HepG2 (cell line): ENCODE data around the gene HORMAD2. TPM values are rescaled to one million over a fixed set of nuclear protein-coding genes. Genes with fewer than 3 reads are reported as not detected.

Source experiments
- ATF1 ChIP-seq: IDR thresholded peaks from 2 replicates; pipeline ENCODE4 v1.6.1; 2016; ENCODE audit warnings: mild to moderate bottlenecking, control low read depth
- ELF3 ChIP-seq: IDR thresholded peaks from 2 replicates; pipeline ENCODE4 v1.6.1; 2016; ENCODE audit warnings: missing genetic modification reagents, missing compliant biosample characterization
- HNF4A ChIP-seq: sonication (generic); formaldehyde crosslinking; IDR thresholded peaks from 2 replicates; pipeline ENCODE4 v1.4.0; 2020; ENCODE audit warnings: missing genetic modification reagents
- HNF4G ChIP-seq, 2 experiments: sonication (generic) in 1 of 2; formaldehyde crosslinking in 1 of 2; IDR thresholded peaks; 2 replicates each; pipeline versions ENCODE4 v1.4.0 to v1.6.1; 2011 to 2020; ENCODE audit warnings: borderline replicate concordance in 2 of 2, low read depth in 2 of 2, mild to moderate bottlenecking in 2 of 2, low read length in 1 of 2, missing genetic modification reagents in 1 of 2, moderate library complexity in 1 of 2
- HOXA3 ChIP-seq: sonication (generic); formaldehyde crosslinking; IDR thresholded peaks from 2 replicates; pipeline ENCODE4 v1.5.0; 2020; ENCODE audit warnings: missing genetic modification reagents
- MEF2D ChIP-seq: sonication (generic); formaldehyde crosslinking; IDR thresholded peaks from 2 replicates; pipeline ENCODE4 v1.5.1; 2020; ENCODE audit warnings: mild to moderate bottlenecking, missing genetic modification reagents
- MIXL1 ChIP-seq: IDR thresholded peaks from 2 replicates; pipeline ENCODE4 v1.6.1; 2016
- SIN3A ChIP-seq: IDR thresholded peaks from 2 replicates; pipeline ENCODE4 v1.6.1; 2011; ENCODE audit warnings: low read depth, mild to moderate bottlenecking, control low read depth, low read length, borderline replicate concordance
- SMARCC2 ChIP-seq: fragments of 450-650 bp; IDR thresholded peaks from 2 replicates; pipeline ENCODE4 v1.6.1; 2017; ENCODE audit warnings: antibody characterized with exemption, mild to moderate bottlenecking
- SRSF4 ChIP-seq: fragments of 200-400 bp; formaldehyde crosslinking; IDR thresholded peaks from one replicate; pipeline ENCODE4 v1.6.1; 2018; ENCODE audit warnings: mild to moderate bottlenecking, low read depth, low read length, moderate library complexity; ENCODE audit not compliant: poor library complexity, severe bottlenecking
- TARDBP ChIP-seq: sonication (generic); formaldehyde crosslinking; IDR thresholded peaks from 2 replicates; pipeline ENCODE4 v1.8.0; 2022; ENCODE audit warnings: mild to moderate bottlenecking, missing genetic modification reagents
- TBP ChIP-seq: sonication (generic); formaldehyde crosslinking; IDR thresholded peaks from 2 replicates; pipeline ENCODE4 v1.5.0; 2020; ENCODE audit warnings: missing genetic modification reagents
- ZFX ChIP-seq: sonication (generic); formaldehyde crosslinking; IDR thresholded peaks from 2 replicates; pipeline ENCODE4 v1.4.0; 2020; ENCODE audit warnings: mild to moderate bottlenecking, low read depth, missing genetic modification reagents, moderate library complexity
- ZNF274 ChIP-seq: sonication (generic); formaldehyde crosslinking; IDR thresholded peaks from 2 replicates; pipeline ENCODE4 v1.5.1; 2020; ENCODE audit warnings: mild to moderate bottlenecking, missing genetic modification reagents
- ZNF598 ChIP-seq: sonication (generic); formaldehyde crosslinking; IDR thresholded peaks from 2 replicates; pipeline ENCODE4 v1.5.1; 2020; ENCODE audit warnings: mild to moderate bottlenecking, missing genetic modification reagents, borderline replicate concordance
- ZNF674 ChIP-seq: sonication (generic); formaldehyde crosslinking; IDR thresholded peaks from 2 replicates; pipeline ENCODE4 v1.5.0; 2020; ENCODE audit warnings: low read depth, mild to moderate bottlenecking, missing genetic modification reagents
- polyA plus RNA-seq, 8 experiments: library from polyadenylated mRNA; depleted of rRNA in 3 of 8; stranded (reverse) in 7 of 8; unstranded in 1 of 8; fragments of >200 nt; fragmentation: Illumina TruSeq in 4 of 8; extraction: Trizol in 4 of 8; gene quantifications; 2 replicates each; pipeline versions ENCODE4 v1.2.1 to v1.2.3, GENCODE V29; 2011 to 2016; ENCODE audit warnings: low read depth in 4 of 8, missing spikeins in 1 of 8, mixed read lengths in 1 of 8; ENCODE audit not compliant: insufficient read depth in 1 of 8
- total RNA-seq, 5 experiments: library from RNA; depleted of rRNA; stranded (reverse); fragments of >200 nt; fragmentation: Illumina TruSeq; extraction: Trizol; gene quantifications; 2 replicates each; pipeline ENCODE4 v1.2.3, GENCODE V29; 2016; ENCODE audit warnings: low read depth in 1 of 5
- TF ChIP-seq, protein P1 (sequence below): sonication (generic); formaldehyde crosslinking; conservative IDR thresholded peaks from 2 replicates; pipeline ENCODE4 v1.8.0; 2022; ENCODE audit warnings: mild to moderate bottlenecking, moderate library complexity, missing genetic modification reagents
- TF ChIP-seq, protein P2 (sequence below): sonication (generic); formaldehyde crosslinking; IDR thresholded peaks from 2 replicates; pipeline ENCODE4 v1.5.1; 2020; ENCODE audit warnings: mild to moderate bottlenecking, moderate library complexity, missing genetic modification reagents
- TF ChIP-seq, protein P3 (sequence below): sonication (generic); formaldehyde crosslinking; IDR thresholded peaks from 2 replicates; pipeline ENCODE4 v1.4.0; 2020; ENCODE audit warnings: missing genetic modification reagents, borderline replicate concordance
- TF ChIP-seq, protein P4 (sequence below): sonication (generic); formaldehyde crosslinking; IDR thresholded peaks from 2 replicates; pipeline ENCODE4 v1.4.0; 2020; ENCODE audit warnings: mild to moderate bottlenecking, missing genetic modification reagents
- TF ChIP-seq, protein P5 (sequence below): sonication (generic); formaldehyde crosslinking; IDR thresholded peaks from 2 replicates; pipeline ENCODE4 v1.4.0; 2020; ENCODE audit warnings: mild to moderate bottlenecking, missing genetic modification reagents

Gene HORMAD2
- total and polyA plus RNA-seq, 2 of the 13 experiments (the other 11 are each of a cell fraction or from before 2014, with no cell fraction given), result not detected

DNA sequence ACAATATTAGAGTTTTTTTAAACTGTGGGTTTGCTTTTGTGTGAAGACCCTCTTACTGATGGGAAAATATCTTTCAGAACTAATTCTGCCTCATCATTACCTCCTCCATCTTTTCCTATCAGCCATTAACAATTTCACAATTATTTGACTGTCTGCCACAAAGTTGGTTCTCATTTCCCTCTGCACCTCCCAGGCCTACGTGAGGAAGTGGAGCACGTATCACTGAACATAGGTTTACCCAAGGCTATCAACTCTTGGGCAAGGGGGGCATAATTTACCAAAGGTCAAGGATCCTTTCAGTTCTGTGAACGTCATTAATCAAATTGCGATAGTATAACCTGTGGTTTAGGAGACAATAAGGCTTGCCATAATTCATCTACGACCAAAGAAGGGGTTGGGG, 106.2 kb downstream of the HORMAD2 start (continued):
- TF ChIP-seq, protein P1, sequence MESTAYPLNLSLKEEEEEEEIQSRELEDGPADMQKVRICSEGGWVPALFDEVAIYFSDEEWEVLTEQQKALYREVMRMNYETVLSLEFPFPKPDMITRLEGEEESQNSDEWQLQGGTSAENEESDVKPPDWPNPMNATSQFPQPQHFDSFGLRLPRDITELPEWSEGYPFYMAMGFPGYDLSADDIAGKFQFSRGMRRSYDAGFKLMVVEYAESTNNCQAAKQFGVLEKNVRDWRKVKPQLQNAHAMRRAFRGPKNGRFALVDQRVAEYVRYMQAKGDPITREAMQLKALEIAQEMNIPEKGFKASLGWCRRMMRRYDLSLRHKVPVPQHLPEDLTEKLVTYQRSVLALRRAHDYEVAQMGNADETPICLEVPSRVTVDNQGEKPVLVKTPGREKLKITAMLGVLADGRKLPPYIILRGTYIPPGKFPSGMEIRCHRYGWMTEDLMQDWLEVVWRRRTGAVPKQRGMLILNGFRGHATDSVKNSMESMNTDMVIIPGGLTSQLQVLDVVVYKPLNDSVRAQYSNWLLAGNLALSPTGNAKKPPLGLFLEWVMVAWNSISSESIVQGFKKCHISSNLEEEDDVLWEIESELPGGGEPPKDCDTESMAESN, result no peak
- TF ChIP-seq MIXL1 (CRISPR knock-in tag), result 0 out of 2 replicates have a peak, but pooled peaks have one; percentile 27
- TF ChIP-seq ZFX (CRISPR knock-in tag), result no peak
- TF ChIP-seq, protein P2, sequence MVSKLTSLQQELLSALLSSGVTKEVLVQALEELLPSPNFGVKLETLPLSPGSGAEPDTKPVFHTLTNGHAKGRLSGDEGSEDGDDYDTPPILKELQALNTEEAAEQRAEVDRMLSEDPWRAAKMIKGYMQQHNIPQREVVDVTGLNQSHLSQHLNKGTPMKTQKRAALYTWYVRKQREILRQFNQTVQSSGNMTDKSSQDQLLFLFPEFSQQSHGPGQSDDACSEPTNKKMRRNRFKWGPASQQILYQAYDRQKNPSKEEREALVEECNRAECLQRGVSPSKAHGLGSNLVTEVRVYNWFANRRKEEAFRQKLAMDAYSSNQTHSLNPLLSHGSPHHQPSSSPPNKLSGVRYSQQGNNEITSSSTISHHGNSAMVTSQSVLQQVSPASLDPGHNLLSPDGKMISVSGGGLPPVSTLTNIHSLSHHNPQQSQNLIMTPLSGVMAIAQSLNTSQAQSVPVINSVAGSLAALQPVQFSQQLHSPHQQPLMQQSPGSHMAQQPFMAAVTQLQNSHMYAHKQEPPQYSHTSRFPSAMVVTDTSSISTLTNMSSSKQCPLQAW (CRISPR knock-in tag), result peak; percentile 28; the same call in 1 of the 2 replicates
- TF ChIP-seq, protein P3, sequence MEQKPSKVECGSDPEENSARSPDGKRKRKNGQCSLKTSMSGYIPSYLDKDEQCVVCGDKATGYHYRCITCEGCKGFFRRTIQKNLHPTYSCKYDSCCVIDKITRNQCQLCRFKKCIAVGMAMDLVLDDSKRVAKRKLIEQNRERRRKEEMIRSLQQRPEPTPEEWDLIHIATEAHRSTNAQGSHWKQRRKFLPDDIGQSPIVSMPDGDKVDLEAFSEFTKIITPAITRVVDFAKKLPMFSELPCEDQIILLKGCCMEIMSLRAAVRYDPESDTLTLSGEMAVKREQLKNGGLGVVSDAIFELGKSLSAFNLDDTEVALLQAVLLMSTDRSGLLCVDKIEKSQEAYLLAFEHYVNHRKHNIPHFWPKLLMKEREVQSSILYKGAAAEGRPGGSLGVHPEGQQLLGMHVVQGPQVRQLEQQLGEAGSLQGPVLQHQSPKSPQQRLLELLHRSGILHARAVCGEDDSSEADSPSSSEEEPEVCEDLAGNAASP (CRISPR knock-in tag), result peak; percentile 23; the same call in 1 of the 2 replicates
- peak; percentile 37; the same call in 1 of the 2 replicates for TF ChIP-seq ATF1
- peak; percentile 32; the same call in 1 of the 2 replicates for TF ChIP-seq HOXA3 (CRISPR knock-in tag)
- TF ChIP-seq, protein P4, sequence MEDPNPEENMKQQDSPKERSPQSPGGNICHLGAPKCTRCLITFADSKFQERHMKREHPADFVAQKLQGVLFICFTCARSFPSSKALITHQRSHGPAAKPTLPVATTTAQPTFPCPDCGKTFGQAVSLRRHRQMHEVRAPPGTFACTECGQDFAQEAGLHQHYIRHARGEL (CRISPR knock-in tag), result no peak
- TF ChIP-seq TBP (CRISPR knock-in tag), result no peak
- TF ChIP-seq HNF4G (IDR thresholded peaks at IDR 0.05; ENCODE audit: borderline replicate concordance, low read depth, low read length), result 0 out of 2 replicates have a peak, but pooled peaks have one; percentile 20
- TF ChIP-seq HNF4G (CRISPR knock-in tag; IDR thresholded peaks at IDR 0.05; ENCODE audit: borderline replicate concordance, low read depth), result no peak
- TF ChIP-seq HNF4A (CRISPR knock-in tag), result no peak
- TF ChIP-seq SMARCC2, result no peak
- TF ChIP-seq SIN3A, result no peak
- TF ChIP-seq SRSF4, result no peak
- no peak for TF ChIP-seq TARDBP (CRISPR knock-in tag)
- TF ChIP-seq ZNF274 (CRISPR knock-in tag), result no peak
- peak; percentile 34; the same call in 1 of the 2 replicates for TF ChIP-seq ELF3 (CRISPR knock-in tag)
- TF ChIP-seq ZNF598 (CRISPR knock-in tag), result no peak
- TF ChIP-seq MEF2D (CRISPR knock-in tag), result no peak
- no peak for TF ChIP-seq ZNF674 (CRISPR knock-in tag)
- TF ChIP-seq, protein P5, sequence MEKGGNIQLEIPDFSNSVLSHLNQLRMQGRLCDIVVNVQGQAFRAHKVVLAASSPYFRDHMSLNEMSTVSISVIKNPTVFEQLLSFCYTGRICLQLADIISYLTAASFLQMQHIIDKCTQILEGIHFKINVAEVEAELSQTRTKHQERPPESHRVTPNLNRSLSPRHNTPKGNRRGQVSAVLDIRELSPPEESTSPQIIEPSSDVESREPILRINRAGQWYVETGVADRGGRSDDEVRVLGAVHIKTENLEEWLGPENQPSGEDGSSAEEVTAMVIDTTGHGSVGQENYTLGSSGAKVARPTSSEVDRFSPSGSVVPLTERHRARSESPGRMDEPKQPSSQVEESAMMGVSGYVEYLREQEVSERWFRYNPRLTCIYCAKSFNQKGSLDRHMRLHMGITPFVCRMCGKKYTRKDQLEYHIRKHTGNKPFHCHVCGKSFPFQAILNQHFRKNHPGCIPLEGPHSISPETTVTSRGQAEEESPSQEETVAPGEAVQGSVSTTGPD (CRISPR knock-in tag), result no peak
- TF ChIP-seq, all 625 proteins: peak for 21
